ENCODE data around the gene SMARCA1.
A peak's percentile ranks its signal among the peaks of the same experiment; 100 is the strongest.

Gene SMARCA1

DNA sequence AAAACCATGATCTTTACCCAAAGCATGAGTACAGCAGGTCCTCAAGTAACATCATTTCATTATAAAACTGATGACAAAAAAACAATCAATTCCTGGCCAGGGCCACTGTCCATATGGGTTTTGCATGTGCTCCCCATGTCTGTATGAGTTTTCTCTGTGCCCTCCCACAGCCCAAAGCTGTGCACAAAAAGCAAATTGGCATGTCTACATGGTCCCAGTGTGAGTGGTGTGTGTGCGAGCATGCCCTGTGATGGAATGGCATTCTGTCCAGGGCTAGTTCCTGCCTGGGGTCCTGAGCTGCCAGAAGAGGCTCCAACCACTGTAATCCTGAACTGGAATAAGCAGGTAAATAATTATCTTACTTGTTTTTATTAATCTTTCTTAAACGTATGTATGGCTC lies 28.4 kb downstream of the SMARCA1 start:
- no peak for TF ChIP-seq TAF1 (IDR thresholded peaks at IDR 0.05; ENCODE audit: borderline replicate concordance, low read depth, low read length)
- TF ChIP-seq POLR2A (IDR thresholded peaks at IDR 0.05; ENCODE audit: low read depth, low read length), result no peak
- TF ChIP-seq POLR2AphosphoS5 (IDR thresholded peaks at IDR 0.05; ENCODE audit: low read depth, low read length), result no peak
- no peak for FAIRE-seq
- no peak for DNase-seq (ENCODE audit: insufficient read length)

DNA sequence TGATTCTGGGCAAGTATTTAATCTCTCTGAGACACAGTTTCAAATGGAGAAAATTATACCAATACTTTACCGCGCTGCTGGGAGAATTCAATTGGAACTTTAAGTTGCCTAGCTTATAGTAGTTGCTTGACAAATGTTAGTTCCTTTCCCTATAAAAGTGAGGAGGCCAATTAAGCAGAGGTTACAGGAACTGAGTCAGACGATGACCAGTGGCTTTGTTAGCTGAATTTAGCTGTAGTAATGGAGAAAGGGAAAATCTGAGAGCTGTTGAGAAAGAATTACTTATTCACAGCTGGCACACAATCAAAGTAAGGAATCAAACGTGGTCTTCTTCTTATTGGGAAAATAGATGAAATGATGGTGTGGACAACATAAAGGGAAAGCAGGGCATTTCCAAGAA lies 29.6 kb downstream of the SMARCA1 start:
- FAIRE-seq (no peak), DNase-seq (ENCODE audit: insufficient read length) (no peak)
- TF ChIP-seq TAF1 (IDR thresholded peaks at IDR 0.05; ENCODE audit: borderline replicate concordance, low read depth, low read length) (no peak), POLR2A (IDR thresholded peaks at IDR 0.05; ENCODE audit: low read depth, low read length) (no peak)

DNA sequence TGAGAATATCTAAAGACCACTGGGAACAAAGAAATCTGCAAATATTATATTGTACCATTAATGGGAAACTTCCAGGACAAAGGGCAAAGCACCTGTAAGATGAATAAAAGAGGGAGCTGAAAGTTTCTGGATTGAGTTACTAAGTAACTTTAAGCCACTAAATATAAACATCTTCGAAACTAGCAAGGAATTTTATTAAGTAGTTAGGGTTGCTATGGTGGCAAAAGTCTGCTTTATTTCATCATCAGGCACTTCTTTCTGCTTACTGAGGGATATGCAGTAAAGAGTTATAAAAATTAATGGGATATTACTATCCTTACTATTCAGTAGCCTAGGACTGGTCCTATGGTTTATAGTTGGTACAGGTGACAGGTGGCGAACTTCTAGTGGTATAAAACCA lies 33.0 kb downstream of the SMARCA1 start:
- TF ChIP-seq POLR2A (IDR thresholded peaks at IDR 0.05; ENCODE audit: low read depth, low read length) (no peak), TAF1 (IDR thresholded peaks at IDR 0.05; ENCODE audit: borderline replicate concordance, low read depth, low read length) (no peak), POLR2AphosphoS5 (IDR thresholded peaks at IDR 0.05; ENCODE audit: low read depth, low read length) (no peak)
- FAIRE-seq (no peak), DNase-seq (ENCODE audit: insufficient read length) (no peak)

DNA sequence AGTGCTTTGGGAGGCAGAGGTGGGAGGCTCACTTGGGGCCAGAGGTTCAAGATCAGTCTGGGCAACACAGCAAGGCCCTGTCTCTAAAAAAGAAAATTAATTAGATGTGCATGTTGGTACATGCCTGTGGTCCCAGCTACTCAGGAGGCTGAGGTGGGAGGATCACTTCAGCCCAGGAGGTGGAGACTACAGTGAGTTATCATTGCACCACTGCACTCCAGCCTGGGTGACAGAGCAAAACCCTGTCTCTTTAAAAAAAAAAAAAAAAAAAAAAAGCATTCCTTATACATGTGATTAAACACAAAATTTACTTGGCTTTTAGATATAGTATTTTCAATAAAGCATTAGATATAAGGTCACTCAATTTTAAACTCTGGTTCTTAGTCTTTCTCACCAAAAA lies 34.9 kb downstream of the SMARCA1 start:
- TF ChIP-seq POLR2A (IDR thresholded peaks at IDR 0.05; ENCODE audit: low read depth, low read length) (no peak), TAF1 (IDR thresholded peaks at IDR 0.05; ENCODE audit: borderline replicate concordance, low read depth, low read length) (no peak), POLR2AphosphoS5 (IDR thresholded peaks at IDR 0.05; ENCODE audit: low read depth, low read length) (no peak)
- FAIRE-seq, result no peak
- DNase-seq (ENCODE audit: insufficient read length), result no peak

DNA sequence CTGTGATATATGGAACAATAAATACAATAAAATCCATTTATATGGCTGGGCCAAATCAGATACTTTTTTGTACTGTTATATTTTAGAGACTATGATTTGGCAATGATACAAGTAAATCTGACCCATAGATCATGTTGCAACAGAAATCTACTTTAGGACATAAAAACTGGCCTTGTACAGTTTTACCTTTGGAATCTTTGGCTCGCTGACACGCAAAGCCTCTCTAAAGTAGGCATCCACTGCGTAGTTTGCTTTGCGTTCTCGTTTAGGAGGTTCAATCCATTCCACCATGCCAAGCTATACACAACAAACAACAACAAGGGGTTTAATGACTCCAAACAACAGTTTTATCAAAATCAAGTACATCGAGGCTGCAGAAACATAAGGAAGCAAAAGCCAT lies 42.4 kb downstream of the SMARCA1 start:
- no peak for TF ChIP-seq POLR2AphosphoS5 (IDR thresholded peaks at IDR 0.05; ENCODE audit: low read depth, low read length)
- no peak for TF ChIP-seq POLR2A (IDR thresholded peaks at IDR 0.05; ENCODE audit: low read depth, low read length)
- no peak for TF ChIP-seq TAF1 (IDR thresholded peaks at IDR 0.05; ENCODE audit: borderline replicate concordance, low read depth, low read length)
- no peak for DNase-seq (ENCODE audit: insufficient read length)
- FAIRE-seq, result no peak

DNA sequence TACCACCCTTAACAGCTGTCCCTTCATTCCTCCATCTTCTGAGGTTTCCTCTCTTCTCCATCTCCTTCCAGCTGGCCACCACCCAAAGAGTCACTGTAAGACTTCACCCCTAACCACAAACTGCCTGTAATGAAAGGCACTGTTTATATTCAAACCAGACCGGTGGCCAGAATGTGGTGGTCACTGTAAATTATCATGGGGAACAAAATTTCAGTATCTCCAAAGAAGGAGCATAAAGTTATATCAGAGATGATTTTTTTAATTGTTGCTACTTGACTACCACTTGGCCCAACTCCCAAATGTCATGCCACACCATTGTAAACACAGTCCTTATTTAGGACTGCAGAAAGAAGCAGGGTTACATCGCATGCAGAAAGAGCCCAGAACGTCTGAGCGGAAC lies 44.8 kb downstream of the SMARCA1 start:
- TF ChIP-seq TAF1 (IDR thresholded peaks at IDR 0.05; ENCODE audit: borderline replicate concordance, low read depth, low read length) (no peak), POLR2A (IDR thresholded peaks at IDR 0.05; ENCODE audit: low read depth, low read length) (no peak), POLR2AphosphoS5 (IDR thresholded peaks at IDR 0.05; ENCODE audit: low read depth, low read length) (no peak)
- DNase-seq (ENCODE audit: insufficient read length), result no peak
- FAIRE-seq, result no peak

DNA sequence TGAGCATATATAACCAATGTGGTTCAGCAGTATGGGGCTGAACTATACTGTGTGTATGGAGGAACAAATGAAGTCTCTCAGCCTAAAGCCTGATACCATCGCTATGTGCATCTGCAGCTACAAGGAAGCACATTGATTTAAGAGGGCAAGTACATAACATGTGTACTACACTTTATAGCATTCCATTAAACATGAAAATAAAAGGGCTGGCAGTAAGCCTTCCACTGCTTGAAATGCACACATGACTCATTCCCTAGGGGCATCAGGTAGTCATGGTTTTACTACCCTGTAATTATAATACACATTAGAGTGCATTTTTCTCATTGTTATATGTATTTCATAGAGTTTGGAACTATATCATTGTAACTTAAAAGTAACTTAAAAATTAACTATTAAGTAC lies 51.2 kb downstream of the SMARCA1 start:
- FAIRE-seq (no peak), DNase-seq (ENCODE audit: insufficient read length) (no peak)
- TF ChIP-seq POLR2A (IDR thresholded peaks at IDR 0.05; ENCODE audit: low read depth, low read length) (no peak), TAF1 (IDR thresholded peaks at IDR 0.05; ENCODE audit: borderline replicate concordance, low read depth, low read length) (no peak), POLR2AphosphoS5 (IDR thresholded peaks at IDR 0.05; ENCODE audit: low read depth, low read length) (no peak)

DNA sequence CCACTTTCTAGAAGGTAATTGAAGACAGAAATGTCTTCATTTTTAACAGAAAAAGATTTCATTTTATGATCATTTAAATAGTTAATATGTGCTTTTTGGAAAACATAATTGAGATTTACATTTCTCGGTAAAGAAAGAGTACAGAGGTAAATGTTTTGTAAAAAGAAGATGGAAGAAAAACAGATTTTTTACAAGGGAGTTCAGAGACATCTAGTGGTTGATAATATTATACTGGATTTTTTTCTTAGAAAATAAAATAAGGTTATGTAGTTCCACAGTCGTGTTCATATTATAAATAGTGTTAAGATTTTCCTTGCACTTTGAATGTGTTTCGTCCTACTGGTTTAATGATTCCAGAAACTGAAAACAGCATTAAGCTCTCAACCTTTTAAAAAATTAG lies 60.6 kb downstream of the SMARCA1 start:
- TF ChIP-seq POLR2A (IDR thresholded peaks at IDR 0.05; ENCODE audit: low read depth, low read length), result no peak
- no peak for TF ChIP-seq TAF1 (IDR thresholded peaks at IDR 0.05; ENCODE audit: borderline replicate concordance, low read depth, low read length)
- TF ChIP-seq POLR2AphosphoS5 (IDR thresholded peaks at IDR 0.05; ENCODE audit: low read depth, low read length), result no peak
- FAIRE-seq, result no peak

DNA sequence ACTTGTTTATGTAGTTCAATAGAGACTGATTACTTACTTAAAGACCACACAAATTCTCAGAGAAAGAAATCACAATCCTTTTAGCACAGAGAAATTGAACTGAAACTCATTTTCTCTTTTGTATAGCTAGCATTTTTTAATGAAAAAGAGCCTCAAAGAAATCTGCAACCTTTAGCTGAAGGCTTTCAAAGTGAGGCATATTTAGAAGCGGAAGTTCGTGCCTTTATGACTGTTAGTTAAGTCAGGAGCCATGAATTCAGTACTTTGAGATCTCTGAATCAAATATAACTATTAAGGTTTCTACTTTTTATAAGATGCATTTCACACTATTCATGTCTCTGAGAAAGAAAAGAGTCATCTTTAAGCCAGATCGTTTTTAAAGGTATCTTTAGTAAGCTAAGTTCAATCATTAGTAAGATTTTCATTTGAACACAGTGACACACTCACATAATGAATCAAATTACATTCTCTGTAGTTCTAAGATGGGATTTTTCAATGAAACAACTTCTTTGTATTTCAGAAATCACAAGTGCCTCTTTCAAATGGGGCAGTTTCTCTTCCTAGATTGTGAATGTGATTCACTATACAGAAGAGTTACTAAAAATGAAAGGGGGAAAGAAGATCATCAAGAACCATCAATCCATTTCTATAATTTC lies 61.4 kb downstream of the SMARCA1 start:
- DNase-seq (ENCODE audit: insufficient read length) (no peak), FAIRE-seq (no peak)
- TF ChIP-seq POLR2A (IDR thresholded peaks at IDR 0.05; ENCODE audit: low read depth, low read length) (no peak), POLR2AphosphoS5 (IDR thresholded peaks at IDR 0.05; ENCODE audit: low read depth, low read length) (no peak), TAF1 (IDR thresholded peaks at IDR 0.05; ENCODE audit: borderline replicate concordance, low read depth, low read length) (no peak)

More for the DNA sequence above, 60.6 kb downstream of the SMARCA1 start:
- DNase-seq (ENCODE audit: insufficient read length), result no peak

DNA sequence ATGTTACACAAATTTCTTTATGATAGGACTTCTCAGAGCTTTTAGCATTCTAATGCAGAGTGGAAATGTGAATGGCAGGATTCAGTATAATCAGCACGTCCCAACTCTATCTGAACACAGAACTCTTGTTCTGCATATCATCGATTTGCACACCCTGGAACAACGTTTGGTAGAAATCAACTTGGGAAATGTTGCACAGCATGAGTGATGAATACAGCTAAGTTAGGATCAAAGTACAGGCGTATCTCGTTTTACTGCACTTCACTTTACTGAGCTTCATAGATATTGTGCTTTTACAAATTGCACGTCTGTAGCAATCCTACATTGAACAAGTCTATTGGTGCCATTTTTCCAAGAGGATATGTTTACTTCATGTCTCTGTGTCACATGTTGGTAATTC lies 70.8 kb downstream of the SMARCA1 start:
- DNase-seq (ENCODE audit: insufficient read length) (no peak), FAIRE-seq (no peak)
- TF ChIP-seq POLR2A (IDR thresholded peaks at IDR 0.05; ENCODE audit: low read depth, low read length) (no peak), POLR2AphosphoS5 (IDR thresholded peaks at IDR 0.05; ENCODE audit: low read depth, low read length) (no peak), TAF1 (IDR thresholded peaks at IDR 0.05; ENCODE audit: borderline replicate concordance, low read depth, low read length) (no peak)

DNA sequence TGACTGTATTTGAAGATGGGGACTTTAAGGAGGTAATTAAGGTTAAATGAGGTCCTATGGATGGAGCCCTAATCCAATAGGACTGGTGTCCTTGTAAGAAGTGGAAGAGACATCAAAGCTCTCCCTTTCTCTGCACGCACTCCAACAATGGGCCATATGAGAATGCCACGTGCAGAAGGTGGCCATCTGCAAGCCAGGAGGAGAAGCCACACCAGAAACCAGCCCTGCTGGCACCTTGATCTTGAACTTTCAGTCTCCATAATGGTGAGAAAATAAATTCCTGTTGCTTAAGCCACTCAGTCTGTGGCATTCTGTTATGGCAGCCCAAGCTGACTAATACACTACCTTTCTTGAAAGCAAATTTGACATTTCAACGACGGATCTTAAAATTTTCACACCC lies 73.2 kb downstream of the SMARCA1 start:
- no peak for FAIRE-seq
- DNase-seq (ENCODE audit: insufficient read length), result no peak
- no peak for TF ChIP-seq TAF1 (IDR thresholded peaks at IDR 0.05; ENCODE audit: borderline replicate concordance, low read depth, low read length)
- no peak for TF ChIP-seq POLR2AphosphoS5 (IDR thresholded peaks at IDR 0.05; ENCODE audit: low read depth, low read length)
- no peak for TF ChIP-seq POLR2A (IDR thresholded peaks at IDR 0.05; ENCODE audit: low read depth, low read length)

DNA sequence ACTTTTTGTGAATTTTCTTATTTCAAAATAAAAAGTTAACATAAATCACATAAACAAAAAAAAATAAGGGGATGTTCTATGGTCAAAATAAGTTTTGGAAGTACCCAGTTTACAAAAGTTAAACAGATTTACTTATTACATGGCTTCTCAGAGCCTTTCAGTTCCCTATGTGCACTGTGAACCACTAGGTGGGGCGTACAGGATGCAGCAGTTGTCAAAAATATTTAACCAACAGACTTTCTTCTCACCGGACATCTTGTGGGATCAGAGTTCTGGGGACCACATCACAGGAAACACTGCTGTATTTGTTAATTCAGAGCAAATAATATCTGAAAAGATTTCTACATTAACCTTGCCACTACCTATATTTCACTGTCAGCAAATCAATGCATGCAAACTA lies 74.1 kb downstream of the SMARCA1 start:
- DNase-seq (ENCODE audit: insufficient read length) (no peak), FAIRE-seq (peak; percentile 17)
- no peak for TF ChIP-seq POLR2AphosphoS5 (IDR thresholded peaks at IDR 0.05; ENCODE audit: low read depth, low read length)

DNA sequence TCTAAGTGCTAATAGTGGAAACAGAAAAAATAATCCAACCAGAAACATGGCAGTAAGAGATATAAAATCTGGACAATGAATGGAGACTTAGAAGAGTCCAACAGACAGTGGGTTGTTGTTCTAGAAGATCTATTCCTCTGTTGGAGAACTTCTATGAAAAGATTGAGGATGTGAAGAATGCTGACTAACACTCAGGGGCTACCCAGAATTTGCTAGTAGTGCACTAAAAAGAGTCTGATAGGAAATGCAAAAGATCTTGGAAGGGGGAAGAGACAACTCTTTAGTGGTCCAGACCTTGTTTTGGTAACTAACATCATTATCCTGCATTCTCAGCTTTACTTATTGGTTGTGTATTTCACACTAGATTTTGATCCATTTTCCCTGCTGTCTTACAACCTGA lies 77.9 kb downstream of the SMARCA1 start:
- no peak for TF ChIP-seq POLR2A (IDR thresholded peaks at IDR 0.05; ENCODE audit: low read depth, low read length)
- no peak for TF ChIP-seq POLR2AphosphoS5 (IDR thresholded peaks at IDR 0.05; ENCODE audit: low read depth, low read length)
- TF ChIP-seq TAF1 (IDR thresholded peaks at IDR 0.05; ENCODE audit: borderline replicate concordance, low read depth, low read length), result no peak
- no peak for FAIRE-seq
- DNase-seq (ENCODE audit: insufficient read length), result no peak
